ENCODE measurements around the gene FRMPD1.

DNA sequence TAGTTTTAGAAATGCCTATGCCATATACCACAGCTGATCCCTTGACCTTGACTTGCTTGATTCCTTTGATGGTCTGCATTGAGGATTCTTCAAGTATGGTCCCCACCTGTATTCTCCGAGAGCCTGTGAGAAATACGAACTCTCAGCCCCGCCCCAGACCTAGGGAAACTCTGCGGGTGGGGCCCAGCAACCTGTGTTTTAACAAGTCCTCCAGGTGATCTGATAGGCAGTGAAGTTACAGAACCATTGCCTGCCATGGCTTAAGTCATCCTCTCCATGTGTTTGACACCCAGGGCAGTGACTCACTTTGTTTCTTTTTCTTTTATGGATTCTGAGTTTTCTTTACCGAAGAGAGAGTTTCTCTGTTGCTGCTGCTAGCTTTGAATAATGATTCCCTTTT is 18.5 kb downstream of the FRMPD1 start:
- TF ChIP-seq, protein P1, sequence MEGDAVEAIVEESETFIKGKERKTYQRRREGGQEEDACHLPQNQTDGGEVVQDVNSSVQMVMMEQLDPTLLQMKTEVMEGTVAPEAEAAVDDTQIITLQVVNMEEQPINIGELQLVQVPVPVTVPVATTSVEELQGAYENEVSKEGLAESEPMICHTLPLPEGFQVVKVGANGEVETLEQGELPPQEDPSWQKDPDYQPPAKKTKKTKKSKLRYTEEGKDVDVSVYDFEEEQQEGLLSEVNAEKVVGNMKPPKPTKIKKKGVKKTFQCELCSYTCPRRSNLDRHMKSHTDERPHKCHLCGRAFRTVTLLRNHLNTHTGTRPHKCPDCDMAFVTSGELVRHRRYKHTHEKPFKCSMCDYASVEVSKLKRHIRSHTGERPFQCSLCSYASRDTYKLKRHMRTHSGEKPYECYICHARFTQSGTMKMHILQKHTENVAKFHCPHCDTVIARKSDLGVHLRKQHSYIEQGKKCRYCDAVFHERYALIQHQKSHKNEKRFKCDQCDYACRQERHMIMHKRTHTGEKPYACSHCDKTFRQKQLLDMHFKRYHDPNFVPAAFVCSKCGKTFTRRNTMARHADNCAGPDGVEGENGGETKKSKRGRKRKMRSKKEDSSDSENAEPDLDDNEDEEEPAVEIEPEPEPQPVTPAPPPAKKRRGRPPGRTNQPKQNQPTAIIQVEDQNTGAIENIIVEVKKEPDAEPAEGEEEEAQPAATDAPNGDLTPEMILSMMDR (IDR thresholded peaks at IDR 0.05): no peak
- no peak for TF ChIP-seq POLR2A (IDR thresholded peaks at IDR 0.05)
